ENCODE data around the gene ABCG1. TPM values are rescaled to one million over a fixed set of nuclear protein-coding genes. Genes with fewer than 3 reads are reported as not detected.

The ABCG1 gene
- polyA plus RNA-seq, 1 donor from 2014 or later: 14.2 TPM

DNA sequence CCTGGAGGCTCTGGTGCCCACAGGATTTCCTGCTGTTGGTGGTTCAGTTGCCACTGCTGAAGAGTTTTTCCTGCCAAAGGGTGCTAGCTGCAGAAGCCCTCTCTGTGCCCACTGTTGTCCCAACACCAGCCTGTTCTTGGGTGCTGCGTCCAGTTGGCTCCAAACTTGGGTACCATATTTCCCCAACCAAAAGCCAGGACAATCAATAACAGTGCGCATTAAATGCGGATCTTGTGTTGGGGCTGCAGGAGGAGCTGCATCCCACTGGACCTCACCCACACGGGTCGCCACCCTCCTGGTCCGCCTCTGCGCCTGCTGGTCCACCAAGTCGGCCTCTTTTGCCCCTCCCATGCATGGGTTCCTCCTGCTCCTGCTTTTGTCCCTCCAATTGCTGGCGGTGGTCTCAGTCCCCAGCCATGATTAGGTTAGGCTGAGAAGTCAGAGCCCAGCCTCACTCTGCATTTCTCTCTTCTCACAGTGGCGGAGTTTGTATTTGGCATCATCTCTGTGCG is 9.8 kb downstream of the ABCG1 start:
- Histone ChIP-seq H3K79me2 (replicated peaks; ENCODE audit: insufficient read depth, low read length) (peaks cover 8% of the 10 kb centered on the region), H3K9me2 (ENCODE audit: insufficient read depth, low read length) (no peaks in the 10 kb centered on the region), H3K4me2 (ENCODE audit: low read length) (no peak overlapping the region), H4K20me1 (ENCODE audit: insufficient read depth) (no peaks in the 10 kb centered on the region), H3K27ac (ENCODE audit: low read length) (no peak overlapping the region), H3K36me3 (ENCODE audit: insufficient read depth, low read length) (no peaks in the 10 kb centered on the region), H3K9ac (ENCODE audit: low read length) (no peak overlapping the region), H3F3A (ENCODE audit: insufficient read depth, low read length, poor library complexity, severe bottlenecking) (no peaks in the 10 kb centered on the region), H3K9me3 (ENCODE audit: low read length) (no peaks in the 10 kb centered on the region), H3K4me3 (ENCODE audit: low read length) (no peak overlapping the region), H2AFZ (ENCODE audit: low read depth, low read length) (no peak overlapping the region), H3K27me3 (ENCODE audit: insufficient read depth, low read depth, low read length) (no peaks in the 10 kb centered on the region)
- TF ChIP-seq, protein P1, sequence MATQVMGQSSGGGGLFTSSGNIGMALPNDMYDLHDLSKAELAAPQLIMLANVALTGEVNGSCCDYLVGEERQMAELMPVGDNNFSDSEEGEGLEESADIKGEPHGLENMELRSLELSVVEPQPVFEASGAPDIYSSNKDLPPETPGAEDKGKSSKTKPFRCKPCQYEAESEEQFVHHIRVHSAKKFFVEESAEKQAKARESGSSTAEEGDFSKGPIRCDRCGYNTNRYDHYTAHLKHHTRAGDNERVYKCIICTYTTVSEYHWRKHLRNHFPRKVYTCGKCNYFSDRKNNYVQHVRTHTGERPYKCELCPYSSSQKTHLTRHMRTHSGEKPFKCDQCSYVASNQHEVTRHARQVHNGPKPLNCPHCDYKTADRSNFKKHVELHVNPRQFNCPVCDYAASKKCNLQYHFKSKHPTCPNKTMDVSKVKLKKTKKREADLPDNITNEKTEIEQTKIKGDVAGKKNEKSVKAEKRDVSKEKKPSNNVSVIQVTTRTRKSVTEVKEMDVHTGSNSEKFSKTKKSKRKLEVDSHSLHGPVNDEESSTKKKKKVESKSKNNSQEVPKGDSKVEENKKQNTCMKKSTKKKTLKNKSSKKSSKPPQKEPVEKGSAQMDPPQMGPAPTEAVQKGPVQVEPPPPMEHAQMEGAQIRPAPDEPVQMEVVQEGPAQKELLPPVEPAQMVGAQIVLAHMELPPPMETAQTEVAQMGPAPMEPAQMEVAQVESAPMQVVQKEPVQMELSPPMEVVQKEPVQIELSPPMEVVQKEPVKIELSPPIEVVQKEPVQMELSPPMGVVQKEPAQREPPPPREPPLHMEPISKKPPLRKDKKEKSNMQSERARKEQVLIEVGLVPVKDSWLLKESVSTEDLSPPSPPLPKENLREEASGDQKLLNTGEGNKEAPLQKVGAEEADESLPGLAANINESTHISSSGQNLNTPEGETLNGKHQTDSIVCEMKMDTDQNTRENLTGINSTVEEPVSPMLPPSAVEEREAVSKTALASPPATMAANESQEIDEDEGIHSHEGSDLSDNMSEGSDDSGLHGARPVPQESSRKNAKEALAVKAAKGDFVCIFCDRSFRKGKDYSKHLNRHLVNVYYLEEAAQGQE (IDR thresholded peaks at IDR 0.05; ENCODE audit: borderline replicate concordance): no peak
- TF ChIP-seq, protein P2, sequence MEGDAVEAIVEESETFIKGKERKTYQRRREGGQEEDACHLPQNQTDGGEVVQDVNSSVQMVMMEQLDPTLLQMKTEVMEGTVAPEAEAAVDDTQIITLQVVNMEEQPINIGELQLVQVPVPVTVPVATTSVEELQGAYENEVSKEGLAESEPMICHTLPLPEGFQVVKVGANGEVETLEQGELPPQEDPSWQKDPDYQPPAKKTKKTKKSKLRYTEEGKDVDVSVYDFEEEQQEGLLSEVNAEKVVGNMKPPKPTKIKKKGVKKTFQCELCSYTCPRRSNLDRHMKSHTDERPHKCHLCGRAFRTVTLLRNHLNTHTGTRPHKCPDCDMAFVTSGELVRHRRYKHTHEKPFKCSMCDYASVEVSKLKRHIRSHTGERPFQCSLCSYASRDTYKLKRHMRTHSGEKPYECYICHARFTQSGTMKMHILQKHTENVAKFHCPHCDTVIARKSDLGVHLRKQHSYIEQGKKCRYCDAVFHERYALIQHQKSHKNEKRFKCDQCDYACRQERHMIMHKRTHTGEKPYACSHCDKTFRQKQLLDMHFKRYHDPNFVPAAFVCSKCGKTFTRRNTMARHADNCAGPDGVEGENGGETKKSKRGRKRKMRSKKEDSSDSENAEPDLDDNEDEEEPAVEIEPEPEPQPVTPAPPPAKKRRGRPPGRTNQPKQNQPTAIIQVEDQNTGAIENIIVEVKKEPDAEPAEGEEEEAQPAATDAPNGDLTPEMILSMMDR (IDR thresholded peaks at IDR 0.05; ENCODE audit: poor library complexity, severe bottlenecking): no peak
- TF ChIP-seq RAD21 (conservative IDR thresholded peaks at IDR 0.05) (no peak), TAF1 (IDR thresholded peaks at IDR 0.05; ENCODE audit: low read depth) (no peak), POLR2AphosphoS5 (IDR thresholded peaks at IDR 0.05) (no peak), EZH2 (IDR thresholded peaks at IDR 0.05; ENCODE audit: borderline replicate concordance, insufficient read depth, low read length, poor library complexity, severe bottlenecking) (no peak), MXI1 (conservative IDR thresholded peaks at IDR 0.05; ENCODE audit: poor library complexity, severe bottlenecking) (no peak)

DNA sequence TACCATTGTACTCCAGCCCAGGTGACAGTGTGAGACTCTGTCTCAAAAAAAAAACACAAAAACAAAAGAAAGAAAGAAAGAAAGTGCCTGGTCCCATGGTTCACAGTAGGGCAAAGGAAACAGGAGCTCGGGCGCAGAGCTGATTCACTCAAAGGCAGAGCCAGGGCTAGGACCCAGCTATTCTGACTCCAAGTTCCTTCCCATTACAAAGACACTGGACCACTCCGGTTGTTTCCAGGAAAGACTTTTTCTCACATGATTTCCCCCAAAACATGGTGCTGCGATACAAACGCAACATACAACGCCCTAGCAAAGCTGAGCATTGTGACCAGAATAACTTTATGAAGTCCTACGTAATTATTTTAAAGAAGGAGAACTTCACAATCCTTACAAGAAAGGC is 10.7 kb downstream of the ABCG1 start:
- H3K9me3 ChIP-seq (ENCODE audit: low read length): no peaks in the 10 kb centered on the region
- H2AFZ ChIP-seq (ENCODE audit: low read depth, low read length): no peak overlapping the region
- H3K9me2 ChIP-seq (ENCODE audit: insufficient read depth, low read length): no peaks in the 10 kb centered on the region
- H3K36me3 ChIP-seq (ENCODE audit: insufficient read depth, low read length): no peaks in the 10 kb centered on the region
- H3F3A ChIP-seq (ENCODE audit: insufficient read depth, low read length, poor library complexity, severe bottlenecking): no peaks in the 10 kb centered on the region
- H3K27ac ChIP-seq (ENCODE audit: low read length): no peak overlapping the region
- H3K27me3 ChIP-seq (ENCODE audit: insufficient read depth, low read depth, low read length): no peaks in the 10 kb centered on the region
- H3K9ac ChIP-seq (ENCODE audit: low read length): no peak overlapping the region
- H3K79me2 ChIP-seq (replicated peaks; ENCODE audit: insufficient read depth, low read length): peaks cover 8% of the 10 kb centered on the region
- no peak for TF ChIP-seq EZH2 (IDR thresholded peaks at IDR 0.05; ENCODE audit: borderline replicate concordance, insufficient read depth, low read length, poor library complexity, severe bottlenecking)
- TF ChIP-seq TAF1 (IDR thresholded peaks at IDR 0.05; ENCODE audit: low read depth): no peak
- TF ChIP-seq EP300 (conservative IDR thresholded peaks at IDR 0.05; ENCODE audit: poor library complexity, severe bottlenecking): no peak
- TF ChIP-seq, protein P2 (IDR thresholded peaks at IDR 0.05; ENCODE audit: poor library complexity, severe bottlenecking): no peak
- no peak for TF ChIP-seq POLR2AphosphoS5 (IDR thresholded peaks at IDR 0.05)
- no peak for TF ChIP-seq MXI1 (conservative IDR thresholded peaks at IDR 0.05; ENCODE audit: poor library complexity, severe bottlenecking)
- no peak for TF ChIP-seq SMC3 (conservative IDR thresholded peaks at IDR 0.05; ENCODE audit: poor library complexity)
- TF ChIP-seq, protein P1 (IDR thresholded peaks at IDR 0.05; ENCODE audit: borderline replicate concordance): no peak
- TF ChIP-seq RAD21 (conservative IDR thresholded peaks at IDR 0.05): no peak
- no peak overlapping the region for H3K4me3 ChIP-seq (ENCODE audit: low read length)
- H3K4me2 ChIP-seq (ENCODE audit: low read length): no peak overlapping the region
- H4K20me1 ChIP-seq (ENCODE audit: insufficient read depth): no peaks in the 10 kb centered on the region
